ENCODE data around the gene PELO. TPM values are rescaled to one million over a fixed set of nuclear protein-coding genes. Genes with fewer than 3 reads are reported as not detected.
A peak's percentile ranks its signal among the peaks of the same experiment; 100 is the strongest.

The PELO gene
- total RNA-seq, 2 experiments from 2014 or later = 4.3 to 4.5 TPM

GRCh38 chr5:52801329-52801728 lies 13.6 kb downstream of the PELO start:
- ChIA-PET CTCF (interaction anchor here (2.8 kb wide), 1 partner anchor 108 kb away, joined by 10 read pairs; no protein-coding TSS in a partner anchor), POLR2A (interaction anchor here (0.9 to 2.8 kb wide), 3 partner anchors 19 to 76 kb away, joined by 3 to 6 read pairs (median 3); no protein-coding TSS in a partner anchor)
- Mint-ChIP-seq H3K9me3 (no peaks in the 10 kb centered on the region), H3K27ac (peak overlapping the region; percentile 88), H3K27me3 (no peaks in the 10 kb centered on the region), H3K4me3 (peak overlapping the region; percentile 98), H3K36me3 (ENCODE audit: low read depth) (peaks cover 22% of the 10 kb centered on the region), H3K4me1 (ENCODE audit: low read depth) (peaks cover 69% of the 10 kb centered on the region)
- Histone ChIP-seq H3K4me3 (ENCODE audit: low read length) (peak overlapping the region; percentile 93), H3K36me3 (ENCODE audit: insufficient read depth, low read length) (peaks cover 16% of the 10 kb centered on the region), H3K9me3 (ENCODE audit: control insufficient read depth in 1 of 2, insufficient read depth in 1 of 2, low read length in 2 of 2) (no peaks in the 10 kb centered on the region), H3K27me3 (ENCODE audit: control insufficient read depth in 1 of 2, insufficient read depth in 2 of 2, low read length in 2 of 2) (no peaks in the 10 kb centered on the region), H3K27ac (ENCODE audit: low read depth in 1 of 2, low read length in 2 of 2) (no peak overlapping the region), H3K4me1 (ENCODE audit: insufficient read depth, low read length) (peaks cover 29% of the 10 kb centered on the region)
- intact Hi-C loops (cut with DNase I, micrococcal nuclease) = loop anchor here in 1 of 2 experiments (10.0 kb wide), 1 partner anchor 1503 kb away; no protein-coding TSS in a partner anchor
- DNase-seq (peak in 1 of 14 experiments; percentile 10), ATAC-seq (ENCODE audit: poor library complexity) (no peak)
- no peak for TF ChIP-seq CTCF (IDR thresholded peaks at IDR 0.05)

GRCh38 chr5:52802272-52802973 lies 14.7 kb downstream of the PELO start:
- Histone ChIP-seq H3K27me3 (ENCODE audit: control insufficient read depth in 1 of 2, insufficient read depth in 2 of 2, low read length in 2 of 2) (no peaks in the 10 kb centered on the region), H3K4me3 (ENCODE audit: low read length) (no peak overlapping the region), H3K4me1 (ENCODE audit: insufficient read depth, low read length) (peaks cover 29% of the 10 kb centered on the region), H3K36me3 (ENCODE audit: insufficient read depth, low read length) (peaks cover 16% of the 10 kb centered on the region), H3K9me3 (ENCODE audit: control insufficient read depth in 1 of 2, insufficient read depth in 1 of 2, low read length in 2 of 2) (no peaks in the 10 kb centered on the region), H3K27ac (ENCODE audit: low read depth in 1 of 2, low read length in 2 of 2) (no peak overlapping the region)
- Mint-ChIP-seq H3K27me3 (no peaks in the 10 kb centered on the region), H3K4me3 (no peak overlapping the region), H3K9me3 (no peaks in the 10 kb centered on the region), H3K27ac (no peak overlapping the region), H3K36me3 (ENCODE audit: low read depth) (peaks cover 22% of the 10 kb centered on the region), H3K4me1 (ENCODE audit: low read depth) (peaks cover 63% of the 10 kb centered on the region)
- ATAC-seq (ENCODE audit: poor library complexity) = no peak
- ChIA-PET POLR2A (no interaction called here), CTCF (no interaction called here)
- TF ChIP-seq CTCF (IDR thresholded peaks at IDR 0.05) = no peak
- no peak for DNase-seq
- intact Hi-C loops (cut with DNase I, micrococcal nuclease) = loop anchor here in 1 of 2 experiments (10.0 kb wide), 1 partner anchor 1502 kb away; no protein-coding TSS in a partner anchor

GRCh38 chr5:52802974-52803336 lies 15.2 kb downstream of the PELO start:
- Histone ChIP-seq H3K4me1 (ENCODE audit: insufficient read depth, low read length) (peaks cover 29% of the 10 kb centered on the region), H3K4me3 (ENCODE audit: low read length) (no peak overlapping the region), H3K9me3 (ENCODE audit: control insufficient read depth in 1 of 2, insufficient read depth in 1 of 2, low read length in 2 of 2) (no peaks in the 10 kb centered on the region), H3K27ac (ENCODE audit: low read depth in 1 of 2, low read length in 2 of 2) (no peak overlapping the region), H3K36me3 (ENCODE audit: insufficient read depth, low read length) (peaks cover 16% of the 10 kb centered on the region), H3K27me3 (ENCODE audit: control insufficient read depth in 1 of 2, insufficient read depth in 2 of 2, low read length in 2 of 2) (no peaks in the 10 kb centered on the region)
- CTCF ChIA-PET = no interaction called here
- Mint-ChIP-seq H3K9me3 (no peaks in the 10 kb centered on the region), H3K27me3 (no peaks in the 10 kb centered on the region), H3K4me3 (peak overlapping the region; percentile 52), H3K36me3 (ENCODE audit: low read depth) (peaks cover 22% of the 10 kb centered on the region), H3K4me1 (ENCODE audit: low read depth) (peaks cover 59% of the 10 kb centered on the region), H3K27ac (no peak overlapping the region)
- no peak for DNase-seq
- no peak for ATAC-seq (ENCODE audit: poor library complexity)
- no peak for TF ChIP-seq CTCF (IDR thresholded peaks at IDR 0.05)
- POLR2A ChIA-PET = no interaction called here
- intact Hi-C loops (cut with DNase I, micrococcal nuclease) = loop anchor here in 1 of 2 experiments (10.0 kb wide), 1 partner anchor 1502 kb away; no protein-coding TSS in a partner anchor
